Measurements from ENCODE around the gene HEATR5B. TPM values are rescaled to one million over a fixed set of nuclear protein-coding genes. Genes with fewer than 3 reads are reported as not detected.
"Not testable (repeated sequence)": the region's sequence is repeated elsewhere in the genome, so short reads cannot be mapped to it uniquely, and the experiment has no call there.

Gene HEATR5B
- polyA plus RNA-seq, 1 of the 3 experiments (the other 2 are of a cell fraction): 10.8 TPM

- 97% methylated on average over 2 of the region's 2 CpGs for WGBS (ENCODE audit: low lambda C conversion rate)
- Histone ChIP-seq H3K9me2 (no peaks in the 10 kb centered on the region), H4K20me1 (ENCODE audit: insufficient read depth) (no peaks in the 10 kb centered on the region), H3F3A (replicated peaks; ENCODE audit: insufficient read depth) (no peaks in the 10 kb centered on the region), H3K27ac (ENCODE audit: low read depth in 2 of 2, low read length in 1 of 2) (no peak overlapping the region), H3K27me3 (ENCODE audit: insufficient read depth) (no peaks in the 10 kb centered on the region), H3K4me3 (ENCODE audit: low read depth in 2 of 2, low read length in 1 of 2) (no peak overlapping the region), H3K4me2 (no peak overlapping the region), H3K9ac (no peak overlapping the region), H3K79me2 (ENCODE audit: insufficient read depth) (no peaks in the 10 kb centered on the region), H2AFZ (ENCODE audit: low read depth) (no peak overlapping the region), H3K9me3 (no peaks in the 10 kb centered on the region), H3K36me3 (replicated peaks in 1 of 2; ENCODE audit: control insufficient read depth in 1 of 2, insufficient read depth in 2 of 2, low read length in 1 of 2) (peaks cover 8 to 37% of the 10 kb centered on the region in 2 experiments), H3K4me1 (ENCODE audit: control insufficient read depth in 1 of 2, insufficient read depth in 2 of 2, low read depth in 1 of 2, low read length in 1 of 2) (no peaks in the 10 kb centered on the region)
- TF ChIP-seq NRF1 (IDR thresholded peaks at IDR 0.05; ENCODE audit: low read depth, low read length) (no peak), CHD2 (IDR thresholded peaks at IDR 0.05; ENCODE audit: low read length, partially characterized antibody) (no peak), EZH2phosphoT487 (IDR thresholded peaks at IDR 0.05; ENCODE audit: borderline replicate concordance, low read depth) (no peak)
- no peak for DNase-seq
- ChIA-PET POLR2A (no interaction called here), CTCF (interaction anchor here (0.8 to 1.5 kb wide), 4 partner anchors 9 to 186 kb away, joined by 3 to 5 read pairs (median 4); no protein-coding TSS in a partner anchor)
Measured at GRCh38 chr2:36981911-36982310, 102.3 kb downstream of the HEATR5B start.

- H3F3A ChIP-seq (replicated peaks; ENCODE audit: insufficient read depth); H3K9me2 ChIP-seq; H2AFZ ChIP-seq (ENCODE audit: low read depth); CTCF ChIA-PET; H3K27ac ChIP-seq (ENCODE audit: low read depth in 2 of 2, low read length in 1 of 2); H4K20me1 ChIP-seq (ENCODE audit: insufficient read depth); POLR2A ChIA-PET; H3K4me3 ChIP-seq (ENCODE audit: low read depth in 2 of 2, low read length in 1 of 2); H3K79me2 ChIP-seq (ENCODE audit: insufficient read depth); H3K4me2 ChIP-seq; H3K9ac ChIP-seq; H3K9me3 ChIP-seq; H3K27me3 ChIP-seq (ENCODE audit: insufficient read depth); H3K4me1 ChIP-seq (ENCODE audit: control insufficient read depth in 1 of 2, insufficient read depth in 2 of 2, low read depth in 1 of 2, low read length in 1 of 2); DNase-seq: not testable (repeated sequence)
- peaks cover 8 to 23% of the 10 kb centered on the region in 2 experiments for H3K36me3 ChIP-seq (replicated peaks in 1 of 2; ENCODE audit: control insufficient read depth in 1 of 2, insufficient read depth in 2 of 2, low read length in 1 of 2)
- WGBS (ENCODE audit: low lambda C conversion rate): 98% methylated on average over 3 of the region's 3 CpGs
Measured at GRCh38 chr2:36979007-36979406, 105.2 kb downstream of the HEATR5B start.

GRCh38 chr2:36976065-36976464 is 108.1 kb downstream of the HEATR5B start:
- ChIA-PET CTCF (interaction anchor here (0.9 kb wide), 1 partner anchor 17 kb away, joined by 3 read pairs; no protein-coding TSS in a partner anchor), POLR2A (interaction anchor here (1.2 kb wide), 1 partner anchor 10 kb away, joined by 3 read pairs; the partner anchor contains the start of gene STRN)
- Histone ChIP-seq H2AFZ (ENCODE audit: low read depth) (no peak overlapping the region), H3K9ac (no peak overlapping the region), H3K36me3 (replicated peaks in 1 of 2; ENCODE audit: control insufficient read depth in 1 of 2, insufficient read depth in 2 of 2, low read length in 1 of 2) (peaks cover 2 to 16% of the 10 kb centered on the region in 2 experiments), H3K27me3 (ENCODE audit: insufficient read depth) (no peaks in the 10 kb centered on the region), H3K4me2 (no peak overlapping the region), H3K4me3 (ENCODE audit: low read depth in 2 of 2, low read length in 1 of 2) (no peak overlapping the region), H4K20me1 (ENCODE audit: insufficient read depth) (no peaks in the 10 kb centered on the region), H3K9me2 (no peaks in the 10 kb centered on the region), H3K9me3 (no peaks in the 10 kb centered on the region), H3K4me1 (ENCODE audit: control insufficient read depth in 1 of 2, insufficient read depth in 2 of 2, low read depth in 1 of 2, low read length in 1 of 2) (no peaks in the 10 kb centered on the region), H3F3A (replicated peaks; ENCODE audit: insufficient read depth) (peaks cover 7% of the 10 kb centered on the region), H3K79me2 (ENCODE audit: insufficient read depth) (no peaks in the 10 kb centered on the region), H3K27ac (ENCODE audit: low read depth in 2 of 2, low read length in 1 of 2) (no peak overlapping the region)
- DNase-seq: no peak
- TF ChIP-seq ELF1 (IDR thresholded peaks at IDR 0.05) (no peak), PBX3 (IDR thresholded peaks at IDR 0.05) (no peak), FOSL2 (IDR thresholded peaks at IDR 0.05; ENCODE audit: borderline replicate concordance, low read depth) (no peak)
- 88% methylated on average over 2 of the region's 2 CpGs for WGBS (ENCODE audit: low lambda C conversion rate)

All from SK-N-SH (cell line).